Adrenal gland (tissue), 12 donors: ENCODE measurements around the gene PCSK4. TPM values are rescaled to one million over a fixed set of nuclear protein-coding genes. Genes with fewer than 3 reads are reported as not detected.
"Not testable (repeated sequence)": the region's sequence is repeated elsewhere in the genome, so short reads cannot be mapped to it uniquely, and the experiment has no call there.

Source experiments
- DNase-seq, 7 donors: peaks; one replicate each; pipeline ENCODE4 v3.0.0-alpha.2; 2019 to 2020
- H3K27ac ChIP-seq, 5 donors: fragments of 200-600 bp; sonication (generic) in 4 of 5; 1 replicate in 3 of 5; 2 replicates in 2 of 5; pipeline versions ENCODE4 v1.5.1 to v1.8.0; 2016 to 2020; ENCODE audit warnings: mild to moderate bottlenecking in 1 of 5
- H3K27me3 ChIP-seq: fragments of 200-600 bp; 2 replicates; pipeline ENCODE4 v1.8.0; 2021
- H3K36me3 ChIP-seq, 2 donors: fragments of 200-600 bp; replicated peaks in 1 of 2; 1 replicate in 1 of 2; 2 replicates in 1 of 2; pipeline versions ENCODE4 v1.5.1 to v1.8.0; 2018 to 2022
- H3K4me1 ChIP-seq, 2 donors: fragments of 200-600 bp; replicated peaks in 1 of 2; 1 replicate in 1 of 2; 2 replicates in 1 of 2; pipeline versions ENCODE4 v1.5.1 to v1.8.0; 2018 to 2021
- H3K4me3 ChIP-seq, 4 donors: fragments of 200-600 bp; sonication (generic) in 3 of 4; one replicate each; pipeline ENCODE4 v1.5.1; 2016 to 2018
- H3K9me3 ChIP-seq, 3 donors: fragments of 200-600 bp; sonication (generic) in 1 of 3; replicated peaks in 1 of 3; 1 replicate in 2 of 3; 2 replicates in 1 of 3; pipeline versions ENCODE4 v1.5.1 to v1.8.0; 2016 to 2021
- CTCF ChIP-seq, 6 experiments: fragments of 450-650 bp in 4 of 6; fragments of 200-600 bp in 2 of 6; sonication (generic) in 1 of 6; IDR thresholded peaks; 1 replicate in 5 of 6; 2 replicates in 1 of 6; pipeline versions ENCODE4 v1.5.1 to v1.8.0; 2016 to 2021; ENCODE audit warnings: antibody characterized with exemption in 6 of 6, mild to moderate bottlenecking in 2 of 6, moderate library complexity in 1 of 6
- POLR2A ChIP-seq, 2 donors: fragments of 450-650 bp; IDR thresholded peaks; one replicate each; pipeline ENCODE4 v1.6.1; 2017; ENCODE audit warnings: antibody characterized with exemption in 2 of 2, mild to moderate bottlenecking in 2 of 2, moderate library complexity in 1 of 2
- WGBS, 4 donors: extraction: QIAGEN DNeasy Blood & Tissue Kit in 2 of 4; methylation state at CpG; one replicate each; pipeline versions ENCODE4 v1.1.5 to v1.1.7; 2013 to 2017; 5-methylcytosine and 5-hydroxymethylcytosine counted together
- intact Hi-C, 2 donors: fragments of 100-400 bp; cut with DNase I; formaldehyde crosslinking; loops; one replicate each; pipeline versions ENCODE4 v1.14.1 to v1.15.0; 2022 to 2023
- polyA plus RNA-seq, 3 donors: library from polyadenylated mRNA; stranded (reverse); fragments of 200-250 nt in 2 of 3; fragments of 350-450 nt in 1 of 3; fragmentation: Illumina TruSeq in 1 of 3; extraction: RNeasy Lipid Tissue Mini Kit (QIAGEN cat#74804) in 1 of 3; gene quantifications; one replicate each; pipeline ENCODE4 v1.2.3, GENCODE V29; 2013 to 2014
- total RNA-seq, 9 donors: library from RNA; depleted of rRNA in 4 of 9; stranded (reverse); fragments of >200 nt in 4 of 9; fragments of 120-200 nt in 1 of 9; fragmentation: NEBNext Ultra II Directional in 1 of 9; extraction: Animal tissue kit (Norgen Biotek cat#: 25700) in 1 of 9; gene quantifications; one replicate each; pipeline versions ENCODE4 v1.1.0 to v1.2.4, GENCODE V29; 2013 to 2023
- donor health status: healthy with polysubstance abuse.
- donor health status: Bipolar disorder and iron deficiency.
- donor health status: DM: yes; HTN: yes; CAD: no.
- donor health status: DM: no; HTN: no; CAD: no.
- donor health status: DM: no; HTN: no; CAD: no.
- donor health status: DM: yes; HTN: yes; CAD: no.

The PCSK4 gene
- total and polyA plus RNA-seq, 12 donors, result 1.2 to 29.7 (median 4.8) TPM

- no peaks in the 10 kb centered on the region for H3K4me1 ChIP-seq
- no peaks in the 10 kb centered on the region for H3K9me3 ChIP-seq
- TF ChIP-seq CTCF (IDR thresholded peaks at IDR 0.05) (no peak), POLR2A (IDR thresholded peaks at IDR 0.05) (no peak)
- H3K4me3 ChIP-seq, result no peak overlapping the region
- WGBS, 4 donors, result 70 to 86% (median 79%) methylated on average over 6 to 18 of the region's 18 CpGs
- H3K27me3 ChIP-seq, result peaks cover 43% of the 10 kb centered on the region
- H3K36me3 ChIP-seq, result no peaks in the 10 kb centered on the region
- DNase-seq, result no peak
- no peak overlapping the region for H3K27ac ChIP-seq
- intact Hi-C loops, result no loop called here
Observed at GRCh38 chr19:1522838-1523237, 32.7 kb upstream of the PCSK4 start.

DNA sequence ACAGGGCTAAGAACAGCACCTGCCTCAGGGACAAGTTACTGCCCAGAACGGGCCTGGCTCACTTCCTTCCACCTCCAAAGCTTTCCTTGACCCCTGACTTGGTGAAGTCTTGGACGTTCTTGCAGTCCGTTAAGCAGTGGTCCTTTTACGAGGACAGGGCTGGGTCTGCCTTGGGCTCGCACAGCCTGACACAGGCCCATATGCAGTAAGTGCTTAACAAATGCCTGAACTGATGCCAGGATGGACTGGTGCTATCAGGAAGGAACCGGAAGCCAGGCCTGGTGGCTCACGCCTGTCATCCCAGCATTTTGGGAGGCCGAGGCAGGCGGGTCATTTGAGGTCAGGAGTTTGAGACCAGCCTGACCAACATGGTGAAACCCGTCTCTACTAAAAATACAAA, 31.9 kb upstream of the PCSK4 start:
- TF ChIP-seq POLR2A (IDR thresholded peaks at IDR 0.05) (no peak), CTCF (IDR thresholded peaks at IDR 0.05) (no peak)
- DNase-seq, result no peak
- H3K9me3 ChIP-seq, result no peaks in the 10 kb centered on the region
- no peaks in the 10 kb centered on the region for H3K4me1 ChIP-seq
- 73 to 79% (median 77%) methylated on average over 3 to 10 of the region's 10 CpGs for WGBS, 4 donors
- intact Hi-C loops, result no loop called here
- H3K27ac ChIP-seq, result no peak overlapping the region
- no peaks in the 10 kb centered on the region for H3K36me3 ChIP-seq
- H3K4me3 ChIP-seq, result no peak overlapping the region
- H3K27me3 ChIP-seq, result peaks cover 35% of the 10 kb centered on the region

- H3K27ac ChIP-seq, result no peak overlapping the region
- WGBS, 4 donors, result 78 to 87% (median 79%) methylated on average over 8 to 14 of the region's 14 CpGs
- intact Hi-C loops, result no loop called here
- no peaks in the 10 kb centered on the region for H3K4me1 ChIP-seq
- peaks cover 35% of the 10 kb centered on the region for H3K27me3 ChIP-seq
- H3K9me3 ChIP-seq, result no peaks in the 10 kb centered on the region
- no peak for TF ChIP-seq POLR2A (IDR thresholded peaks at IDR 0.05)
- no peak overlapping the region for H3K4me3 ChIP-seq
- no peak for DNase-seq
- no peaks in the 10 kb centered on the region for H3K36me3 ChIP-seq
Observed at GRCh38 chr19:1521636-1522035, 31.5 kb upstream of the PCSK4 start.

DNA sequence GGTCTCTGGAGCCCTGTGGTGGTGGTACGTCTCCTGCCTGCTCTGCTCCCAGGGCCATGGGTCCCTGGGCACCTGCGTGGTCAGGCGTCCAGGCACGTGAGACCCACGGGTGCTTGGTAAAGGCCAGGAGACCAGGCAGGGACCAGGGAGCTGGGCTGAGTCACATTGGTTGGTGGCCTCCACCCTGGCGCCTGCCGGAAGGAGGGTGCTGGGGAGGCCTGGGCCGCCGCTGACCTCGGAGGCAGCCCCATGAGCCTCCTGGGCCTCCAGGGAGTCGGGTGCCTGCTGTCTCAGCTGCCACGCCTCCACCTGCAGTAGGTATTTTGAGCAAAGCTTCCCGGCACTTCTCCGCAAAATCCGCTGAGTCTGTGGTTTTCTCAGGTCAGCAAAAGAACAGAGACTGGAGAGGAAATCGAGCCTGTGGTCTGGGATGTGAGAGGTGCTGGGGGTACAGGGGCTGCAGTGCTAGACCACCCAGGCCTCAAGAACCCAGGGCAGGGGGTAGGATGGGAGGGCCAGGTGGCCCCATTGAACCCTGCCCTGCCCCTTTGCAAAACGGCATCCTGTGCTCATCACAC, 30.1 kb upstream of the PCSK4 start:
- Histone ChIP-seq H3K27ac (no peak overlapping the region), H3K4me1 (no peaks in the 10 kb centered on the region), H3K4me3 (no peak overlapping the region), H3K27me3 (peaks cover 25% of the 10 kb centered on the region), H3K36me3 (no peaks in the 10 kb centered on the region), H3K9me3 (no peaks in the 10 kb centered on the region)
- no peak for TF ChIP-seq POLR2A (IDR thresholded peaks at IDR 0.05)
- TF ChIP-seq CTCF (IDR thresholded peaks at IDR 0.05), result no peak
- intact Hi-C loops, result no loop called here
- WGBS, 4 donors, result 67 to 80% (median 77%) methylated on average over 5 to 17 of the region's 17 CpGs
- DNase-seq, result no peak

DNA sequence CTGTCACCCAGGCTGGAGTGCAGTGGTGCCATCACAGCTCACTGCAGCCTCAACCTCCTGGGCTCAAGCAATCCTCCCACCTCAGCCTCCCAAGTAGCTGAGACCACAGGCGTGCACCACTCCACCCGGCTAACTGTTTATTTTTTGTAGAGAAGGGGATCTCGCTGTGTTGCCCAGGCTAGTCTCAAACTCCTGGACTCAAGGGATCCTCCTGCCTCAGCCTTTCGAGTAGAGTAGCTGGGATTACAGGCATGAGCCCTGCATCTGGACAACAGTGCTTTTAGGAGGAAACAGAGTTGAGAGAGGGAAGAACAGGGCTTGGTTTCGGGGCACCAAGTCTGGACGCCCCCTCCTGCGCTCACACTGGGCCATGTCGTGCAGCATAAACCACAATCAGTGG, 29.7 kb upstream of the PCSK4 start:
- not testable (repeated sequence) for H3K4me1 ChIP-seq, H3K27ac ChIP-seq, H3K9me3 ChIP-seq, H3K4me3 ChIP-seq, H3K36me3 ChIP-seq, DNase-seq
- WGBS, 4 donors, result 63 to 91% (median 85%) methylated on average over 6 to 8 of the region's 8 CpGs
- peaks cover 25% of the 10 kb centered on the region for H3K27me3 ChIP-seq
- intact Hi-C loops, result loop anchor here in 1 of 2 donors (10.0 kb wide), 1 partner anchor 235 kb away; the partner anchor contains the start of gene EFNA2
